Measurements from ENCODE around the gene AJM1. TPM values are rescaled to one million over a fixed set of nuclear protein-coding genes. Genes with fewer than 3 reads are reported as not detected.

The AJM1 gene
- total and polyA plus RNA-seq, 2 donors (not counting 1 experiment from before 2014, with no cell fraction given) = 0.19 to 1.7 TPM

GRCh38 chr9:136851941-136852663, 9.8 kb downstream of the AJM1 start, which contains the start of gene MAMDC4:
TSS of gene MAMDC4 (plus strand) at chr9:136852346. CDS start at chr9:136852417, 71 bp downstream.
- no peak within 1 kb of the TSS for H3K27ac ChIP-seq (ENCODE audit: insufficient read depth, low read length)
- H3K4me2 ChIP-seq (ENCODE audit: extremely low read depth, insufficient read depth, low read length) = no peak within 1 kb of the TSS
- H3K9me3 ChIP-seq (ENCODE audit: control insufficient read depth, insufficient read depth, low read depth, low read length) = no peaks in the 10 kb centered on the region
- no peak for TF ChIP-seq EZH2 (IDR thresholded peaks at IDR 0.05; ENCODE audit: low read length, missing control alignments)
- TF ChIP-seq, protein P1, sequence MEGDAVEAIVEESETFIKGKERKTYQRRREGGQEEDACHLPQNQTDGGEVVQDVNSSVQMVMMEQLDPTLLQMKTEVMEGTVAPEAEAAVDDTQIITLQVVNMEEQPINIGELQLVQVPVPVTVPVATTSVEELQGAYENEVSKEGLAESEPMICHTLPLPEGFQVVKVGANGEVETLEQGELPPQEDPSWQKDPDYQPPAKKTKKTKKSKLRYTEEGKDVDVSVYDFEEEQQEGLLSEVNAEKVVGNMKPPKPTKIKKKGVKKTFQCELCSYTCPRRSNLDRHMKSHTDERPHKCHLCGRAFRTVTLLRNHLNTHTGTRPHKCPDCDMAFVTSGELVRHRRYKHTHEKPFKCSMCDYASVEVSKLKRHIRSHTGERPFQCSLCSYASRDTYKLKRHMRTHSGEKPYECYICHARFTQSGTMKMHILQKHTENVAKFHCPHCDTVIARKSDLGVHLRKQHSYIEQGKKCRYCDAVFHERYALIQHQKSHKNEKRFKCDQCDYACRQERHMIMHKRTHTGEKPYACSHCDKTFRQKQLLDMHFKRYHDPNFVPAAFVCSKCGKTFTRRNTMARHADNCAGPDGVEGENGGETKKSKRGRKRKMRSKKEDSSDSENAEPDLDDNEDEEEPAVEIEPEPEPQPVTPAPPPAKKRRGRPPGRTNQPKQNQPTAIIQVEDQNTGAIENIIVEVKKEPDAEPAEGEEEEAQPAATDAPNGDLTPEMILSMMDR (conservative IDR thresholded peaks at IDR 0.05 in 1 of 2, IDR thresholded peaks at IDR 0.05 in 1 of 2; ENCODE audit: low read depth in 1 of 2, low read length in 2 of 2) = no peak
- H3K4me1 ChIP-seq (ENCODE audit: control insufficient read depth, extremely low read depth, insufficient read depth, low read length) = peaks cover 3% of the 10 kb centered on the region
- H2AFZ ChIP-seq (ENCODE audit: low read length) = no peak within 1 kb of the TSS
- no peaks in the 10 kb centered on the region for H3K27me3 ChIP-seq (ENCODE audit: control insufficient read depth, insufficient read depth, low read length)
- no peaks in the 10 kb centered on the region for H3K79me2 ChIP-seq (ENCODE audit: control insufficient read depth, insufficient read depth, low read length)
- H4K20me1 ChIP-seq (ENCODE audit: control insufficient read depth, extremely low read depth, insufficient read depth, low read length) = no peaks in the 10 kb centered on the region
- H3K9ac ChIP-seq (ENCODE audit: insufficient read depth, low read length) = no peak within 1 kb of the TSS
- H3K36me3 ChIP-seq (ENCODE audit: control insufficient read depth, insufficient read depth, low read length) = peaks cover 15% of the 10 kb centered on the region
- H3K4me3 ChIP-seq (replicated peaks in 1 of 4; ENCODE audit: control extremely low read depth in 1 of 4, insufficient read depth in 1 of 4, low read depth in 3 of 4, low read length in 4 of 4) = no peak within 1 kb of the TSS
- no peak for DNase-seq (ENCODE audit: low read depth in 2 of 2)

DNA sequence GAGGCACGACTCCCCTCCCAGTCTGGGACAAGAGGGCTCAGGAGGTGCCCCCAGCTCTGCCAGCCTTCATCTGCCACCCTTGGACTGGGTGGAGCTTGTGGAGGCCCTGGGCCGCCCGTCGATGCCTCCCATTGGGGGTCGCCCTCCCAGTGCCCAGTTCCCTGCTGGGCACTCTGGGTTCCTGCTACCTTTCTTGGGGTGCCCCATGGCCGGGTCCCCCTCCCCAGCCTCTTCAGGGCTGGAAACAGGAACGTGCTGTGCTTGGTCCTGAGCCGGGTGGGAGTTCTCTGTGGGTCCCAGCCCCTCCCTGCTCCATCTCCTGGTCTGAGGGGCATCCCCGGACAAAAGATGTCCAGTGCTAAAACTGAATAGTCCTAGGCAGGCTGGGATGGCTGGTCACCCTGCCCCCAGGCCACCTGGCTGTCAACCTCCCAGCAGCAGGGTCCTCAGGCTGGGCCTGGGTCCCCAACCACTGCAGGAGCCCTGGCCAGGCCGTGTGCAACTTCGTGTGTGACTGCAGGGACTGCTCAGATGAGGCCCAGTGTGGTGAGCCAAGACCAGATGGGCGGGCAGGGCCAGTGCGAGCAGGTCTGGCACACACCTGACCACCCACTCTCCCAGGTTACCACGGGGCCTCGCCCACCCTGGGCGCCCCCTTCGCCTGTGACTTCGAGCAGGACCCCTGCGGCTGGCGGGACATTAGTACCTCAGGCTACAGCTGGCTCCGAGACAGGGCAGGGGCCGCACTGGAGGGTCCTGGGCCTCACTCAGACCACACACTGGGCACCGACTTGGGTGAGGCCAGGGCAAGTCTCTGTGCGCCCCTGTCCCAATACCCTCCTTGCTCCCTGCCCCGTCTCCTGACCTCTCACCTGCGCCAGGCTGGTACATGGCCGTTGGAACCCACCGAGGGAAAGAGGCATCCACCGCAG, 10.7 kb downstream of the AJM1 start:
- TF ChIP-seq EZH2 (IDR thresholded peaks at IDR 0.05; ENCODE audit: low read length, missing control alignments) = no peak
- TF ChIP-seq, protein P1 (conservative IDR thresholded peaks at IDR 0.05 in 1 of 2, IDR thresholded peaks at IDR 0.05 in 1 of 2; ENCODE audit: low read depth in 1 of 2, low read length in 2 of 2) = no peak
- Histone ChIP-seq H3K36me3 (ENCODE audit: control insufficient read depth, insufficient read depth, low read length) (peaks cover 15% of the 10 kb centered on the region), H3K4me2 (ENCODE audit: extremely low read depth, insufficient read depth, low read length) (no peak overlapping the region), H3K27me3 (ENCODE audit: control insufficient read depth, insufficient read depth, low read length) (no peaks in the 10 kb centered on the region), H3K27ac (ENCODE audit: insufficient read depth, low read length) (no peak overlapping the region), H4K20me1 (ENCODE audit: control insufficient read depth, extremely low read depth, insufficient read depth, low read length) (no peaks in the 10 kb centered on the region), H3K4me1 (ENCODE audit: control insufficient read depth, extremely low read depth, insufficient read depth, low read length) (peaks cover 3% of the 10 kb centered on the region), H3K9ac (ENCODE audit: insufficient read depth, low read length) (no peak overlapping the region), H3K4me3 (replicated peaks in 1 of 4; ENCODE audit: control extremely low read depth in 1 of 4, insufficient read depth in 1 of 4, low read depth in 3 of 4, low read length in 4 of 4) (no peak overlapping the region), H3K9me3 (ENCODE audit: control insufficient read depth, insufficient read depth, low read depth, low read length) (no peaks in the 10 kb centered on the region), H2AFZ (ENCODE audit: low read length) (no peak overlapping the region), H3K79me2 (ENCODE audit: control insufficient read depth, insufficient read depth, low read length) (no peaks in the 10 kb centered on the region)
- DNase-seq (ENCODE audit: low read depth in 2 of 2) = no peak

DNA sequence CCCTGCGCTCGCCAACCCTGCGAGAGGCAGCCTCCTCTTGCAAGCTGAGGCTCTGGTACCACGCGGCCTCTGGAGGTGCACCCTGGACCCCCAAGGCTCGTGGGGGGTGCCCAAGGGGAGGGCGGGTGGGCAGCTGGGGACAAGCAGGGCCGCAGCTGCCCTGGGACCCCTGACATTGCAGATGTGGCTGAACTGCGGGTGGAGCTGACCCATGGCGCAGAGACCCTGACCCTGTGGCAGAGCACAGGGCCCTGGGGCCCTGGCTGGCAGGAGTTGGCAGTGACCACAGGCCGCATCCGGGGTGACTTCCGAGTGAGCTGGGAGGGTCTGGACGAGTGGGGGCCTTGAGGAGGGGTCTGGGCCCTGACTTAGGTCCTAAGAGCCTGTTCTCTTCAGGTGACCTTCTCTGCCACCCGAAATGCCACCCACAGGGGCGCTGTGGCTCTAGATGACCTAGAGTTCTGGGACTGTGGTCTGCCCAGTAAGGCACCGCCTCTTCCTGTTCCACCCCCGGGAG, 11.4 kb downstream of the AJM1 start:
- Histone ChIP-seq H3K36me3 (ENCODE audit: control insufficient read depth, insufficient read depth, low read length) (peaks cover 17% of the 10 kb centered on the region), H3K9me3 (ENCODE audit: control insufficient read depth, insufficient read depth, low read depth, low read length) (no peaks in the 10 kb centered on the region), H3K4me2 (ENCODE audit: extremely low read depth, insufficient read depth, low read length) (no peak overlapping the region), H3K27ac (ENCODE audit: insufficient read depth, low read length) (no peak overlapping the region), H3K79me2 (ENCODE audit: control insufficient read depth, insufficient read depth, low read length) (no peaks in the 10 kb centered on the region), H3K4me3 (replicated peaks in 1 of 4; ENCODE audit: control extremely low read depth in 1 of 4, insufficient read depth in 1 of 4, low read depth in 3 of 4, low read length in 4 of 4) (no peak overlapping the region), H3K9ac (ENCODE audit: insufficient read depth, low read length) (no peak overlapping the region), H3K4me1 (ENCODE audit: control insufficient read depth, extremely low read depth, insufficient read depth, low read length) (peaks cover 3% of the 10 kb centered on the region), H2AFZ (ENCODE audit: low read length) (no peak overlapping the region), H4K20me1 (ENCODE audit: control insufficient read depth, extremely low read depth, insufficient read depth, low read length) (no peaks in the 10 kb centered on the region), H3K27me3 (ENCODE audit: control insufficient read depth, insufficient read depth, low read length) (no peaks in the 10 kb centered on the region)
- TF ChIP-seq, protein P1 (conservative IDR thresholded peaks at IDR 0.05 in 1 of 2, IDR thresholded peaks at IDR 0.05 in 1 of 2; ENCODE audit: low read depth in 1 of 2, low read length in 2 of 2) = no peak
- no peak for TF ChIP-seq EZH2 (IDR thresholded peaks at IDR 0.05; ENCODE audit: low read length, missing control alignments)
- DNase-seq (ENCODE audit: low read depth in 2 of 2) = no peak
